ENCODE measurements around the gene PTPRE.

DNA sequence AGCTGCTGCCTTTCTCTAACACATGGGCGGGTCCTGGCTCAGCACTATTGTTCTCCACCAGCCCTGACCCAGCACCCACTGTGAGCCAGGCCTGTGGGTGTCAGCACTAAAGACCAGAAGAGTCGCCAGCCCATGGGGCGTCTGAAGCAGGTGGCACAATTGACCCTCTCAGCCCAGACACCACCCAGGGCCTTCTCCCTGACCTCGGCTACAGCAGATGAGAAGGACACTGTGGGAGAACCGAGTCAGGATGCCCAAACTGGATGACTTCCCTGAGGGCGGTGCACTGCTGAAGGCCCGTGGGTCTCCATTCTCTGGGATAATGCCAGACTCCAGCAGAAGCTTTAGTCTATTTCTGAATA is 122.4 kb downstream of the PTPRE start:
- TF ChIP-seq, protein P1, sequence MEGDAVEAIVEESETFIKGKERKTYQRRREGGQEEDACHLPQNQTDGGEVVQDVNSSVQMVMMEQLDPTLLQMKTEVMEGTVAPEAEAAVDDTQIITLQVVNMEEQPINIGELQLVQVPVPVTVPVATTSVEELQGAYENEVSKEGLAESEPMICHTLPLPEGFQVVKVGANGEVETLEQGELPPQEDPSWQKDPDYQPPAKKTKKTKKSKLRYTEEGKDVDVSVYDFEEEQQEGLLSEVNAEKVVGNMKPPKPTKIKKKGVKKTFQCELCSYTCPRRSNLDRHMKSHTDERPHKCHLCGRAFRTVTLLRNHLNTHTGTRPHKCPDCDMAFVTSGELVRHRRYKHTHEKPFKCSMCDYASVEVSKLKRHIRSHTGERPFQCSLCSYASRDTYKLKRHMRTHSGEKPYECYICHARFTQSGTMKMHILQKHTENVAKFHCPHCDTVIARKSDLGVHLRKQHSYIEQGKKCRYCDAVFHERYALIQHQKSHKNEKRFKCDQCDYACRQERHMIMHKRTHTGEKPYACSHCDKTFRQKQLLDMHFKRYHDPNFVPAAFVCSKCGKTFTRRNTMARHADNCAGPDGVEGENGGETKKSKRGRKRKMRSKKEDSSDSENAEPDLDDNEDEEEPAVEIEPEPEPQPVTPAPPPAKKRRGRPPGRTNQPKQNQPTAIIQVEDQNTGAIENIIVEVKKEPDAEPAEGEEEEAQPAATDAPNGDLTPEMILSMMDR (conservative IDR thresholded peaks at IDR 0.05) = no peak
- no peak for TF ChIP-seq EZH2 (IDR thresholded peaks at IDR 0.05; ENCODE audit: low read depth)
